GM13977 (cell line): ENCODE measurements around the gene ZBP1.
"Not testable (repeated sequence)": the region's sequence is repeated elsewhere in the genome, so short reads cannot be mapped to it uniquely, and the experiment has no call there.

ENCODE experiments used
- DNase-seq: peaks from one replicate; pipeline ENCODE4 v3.0.0; 2012; ENCODE audit warnings: low spot score
- in situ Hi-C: fragments of 300-500 bp; cut with MboI; formaldehyde crosslinking; loops from one replicate; pipeline ENCODE4 v1.12.0; 2022; ENCODE audit warnings: low sequenced_read_pairs, low pct_unique_long_range_greater_than_20kb, mixed read lengths, inconsistent platforms; ENCODE audit not compliant: unreplicated experiment
- TF ChIP-seq, protein P1 (sequence below): IDR thresholded peaks from 2 replicates; pipeline ENCODE4 v1.5.1; 2012; ENCODE audit warnings: mild to moderate bottlenecking, control low read depth; ENCODE audit not compliant: insufficient read depth; ENCODE audit errors: extremely low read depth, missing control alignments

ZBP1 gene

DNA sequence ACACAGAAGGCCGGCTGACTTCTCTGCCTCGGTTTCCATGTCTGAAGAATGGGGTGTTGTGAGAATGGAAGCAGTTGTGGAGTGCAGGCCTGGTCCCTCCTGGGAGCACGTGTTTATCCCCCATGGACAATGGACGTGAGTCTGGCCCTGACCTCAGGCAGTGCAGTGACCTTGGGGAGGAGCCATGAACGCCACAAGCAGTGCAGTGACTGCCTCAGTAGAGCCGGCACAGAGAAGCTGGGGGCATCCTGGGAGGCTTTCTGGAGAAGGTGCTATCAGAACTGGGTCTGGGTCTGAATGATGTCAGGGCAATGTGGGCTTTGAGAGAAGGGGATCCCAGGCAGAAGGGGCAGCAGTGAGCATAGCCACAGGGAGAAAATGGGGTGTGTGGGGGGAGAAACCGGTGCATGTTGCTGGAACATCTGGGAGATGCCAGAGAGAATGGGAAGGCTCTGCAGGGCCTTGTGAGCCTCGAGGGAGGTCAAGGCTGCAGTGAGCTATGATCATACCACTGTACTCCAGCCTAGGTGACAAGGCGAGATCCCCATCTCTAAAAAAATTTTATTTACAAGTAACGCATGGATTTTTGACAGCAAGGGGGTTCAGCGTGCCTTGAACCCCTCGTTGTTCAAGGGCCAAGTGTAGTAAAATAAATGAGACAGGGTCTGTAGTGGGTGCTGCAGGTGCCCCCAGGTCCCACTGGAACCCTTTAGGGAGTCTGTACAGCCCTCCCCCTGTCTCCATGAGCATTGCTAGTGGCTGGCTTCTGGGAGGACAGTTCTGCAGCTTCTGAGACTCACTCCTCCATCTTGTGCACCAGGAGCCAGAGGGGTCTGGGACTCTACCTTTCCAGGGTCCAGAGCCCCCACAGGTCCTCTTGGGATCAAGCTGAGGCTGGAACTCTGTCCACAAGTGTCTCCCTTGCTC is 27.0 kb upstream of the ZBP1 start:
- DNase-seq = no peak
- in situ Hi-C loops = no loop called here
- TF ChIP-seq, protein P1, sequence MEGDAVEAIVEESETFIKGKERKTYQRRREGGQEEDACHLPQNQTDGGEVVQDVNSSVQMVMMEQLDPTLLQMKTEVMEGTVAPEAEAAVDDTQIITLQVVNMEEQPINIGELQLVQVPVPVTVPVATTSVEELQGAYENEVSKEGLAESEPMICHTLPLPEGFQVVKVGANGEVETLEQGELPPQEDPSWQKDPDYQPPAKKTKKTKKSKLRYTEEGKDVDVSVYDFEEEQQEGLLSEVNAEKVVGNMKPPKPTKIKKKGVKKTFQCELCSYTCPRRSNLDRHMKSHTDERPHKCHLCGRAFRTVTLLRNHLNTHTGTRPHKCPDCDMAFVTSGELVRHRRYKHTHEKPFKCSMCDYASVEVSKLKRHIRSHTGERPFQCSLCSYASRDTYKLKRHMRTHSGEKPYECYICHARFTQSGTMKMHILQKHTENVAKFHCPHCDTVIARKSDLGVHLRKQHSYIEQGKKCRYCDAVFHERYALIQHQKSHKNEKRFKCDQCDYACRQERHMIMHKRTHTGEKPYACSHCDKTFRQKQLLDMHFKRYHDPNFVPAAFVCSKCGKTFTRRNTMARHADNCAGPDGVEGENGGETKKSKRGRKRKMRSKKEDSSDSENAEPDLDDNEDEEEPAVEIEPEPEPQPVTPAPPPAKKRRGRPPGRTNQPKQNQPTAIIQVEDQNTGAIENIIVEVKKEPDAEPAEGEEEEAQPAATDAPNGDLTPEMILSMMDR = no peak

DNA sequence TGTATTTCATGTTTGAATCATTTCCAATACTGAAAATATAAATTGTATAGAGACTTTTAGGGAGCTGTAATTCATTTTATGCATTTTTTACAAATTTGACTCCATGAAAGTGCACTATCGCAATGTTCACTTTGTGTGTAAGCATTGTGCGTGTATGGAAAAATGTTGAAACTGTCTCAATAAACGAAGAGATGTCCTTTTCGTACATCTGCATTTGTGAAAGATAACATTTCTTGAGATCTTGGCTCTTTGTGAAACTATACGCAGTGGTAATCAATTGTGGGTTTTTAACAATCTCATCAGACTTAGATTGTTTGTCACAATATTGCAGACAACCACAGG is 18.6 kb upstream of the ZBP1 start:
- in situ Hi-C loops = no loop called here
- no peak for DNase-seq
- TF ChIP-seq, protein P1 = no peak

DNA sequence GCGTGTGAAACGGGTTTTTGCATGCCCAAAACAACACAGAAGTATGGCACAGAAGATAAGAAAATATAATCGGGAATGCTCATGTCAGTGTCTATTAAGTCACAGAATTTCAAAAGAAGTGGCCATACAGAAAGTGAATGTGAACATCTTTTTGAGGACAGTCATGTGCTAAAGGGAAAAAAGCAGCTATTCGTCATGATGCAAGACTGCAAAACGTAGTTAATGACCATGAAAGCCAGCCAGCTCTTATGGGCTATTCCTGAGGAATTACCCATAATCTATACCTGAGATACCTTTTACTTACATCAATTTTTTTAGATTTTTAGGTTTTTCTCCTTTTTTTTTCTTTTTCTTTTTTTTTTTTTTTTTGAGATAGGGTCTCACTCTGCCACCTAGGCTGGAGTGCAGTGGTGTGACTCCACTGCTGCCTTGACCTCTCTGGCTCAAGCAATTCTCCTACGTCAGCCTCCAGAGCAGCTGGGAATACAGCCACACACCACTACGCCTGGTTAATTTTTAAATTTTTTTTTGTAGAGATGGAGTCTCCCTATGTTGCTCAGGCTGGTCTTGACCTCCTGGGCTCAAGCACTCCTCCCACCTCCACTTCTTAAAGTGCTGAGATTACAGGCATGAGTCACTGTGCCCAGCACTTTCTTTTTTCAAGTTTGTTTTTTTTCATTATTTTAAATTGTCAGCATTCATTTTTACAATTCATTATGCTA is 18.1 kb upstream of the ZBP1 start:
- in situ Hi-C loops = no loop called here
- no peak for DNase-seq
- TF ChIP-seq, protein P1 = no peak

DNA sequence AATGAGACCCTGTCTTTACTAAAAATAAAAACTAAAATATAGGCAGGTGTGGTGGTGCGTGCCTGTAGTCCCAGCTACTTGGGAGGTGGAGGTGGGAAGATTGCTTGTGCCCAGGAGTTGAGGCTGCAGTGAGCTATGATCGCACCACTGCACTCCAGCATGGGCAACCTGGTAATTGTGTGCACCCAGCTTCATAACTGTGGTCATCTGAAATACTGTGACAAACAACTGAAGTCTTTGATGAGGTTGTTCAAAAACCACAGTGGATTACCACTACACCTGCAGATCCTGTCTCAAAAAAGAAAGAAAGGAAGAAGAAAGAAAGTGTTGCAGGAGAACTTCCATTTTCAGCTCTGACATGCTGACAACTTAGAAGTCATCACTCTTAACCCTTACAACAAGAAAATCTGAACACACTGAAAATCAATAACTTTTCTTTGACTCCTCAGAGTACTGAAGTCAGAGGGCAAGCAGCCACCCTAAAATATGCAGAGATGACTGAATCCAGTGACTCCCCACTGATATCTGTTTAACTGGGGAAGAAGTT is 13.8 kb upstream of the ZBP1 start:
- TF ChIP-seq, protein P1 = no peak
- DNase-seq = no peak
- in situ Hi-C loops = no loop called here

DNA sequence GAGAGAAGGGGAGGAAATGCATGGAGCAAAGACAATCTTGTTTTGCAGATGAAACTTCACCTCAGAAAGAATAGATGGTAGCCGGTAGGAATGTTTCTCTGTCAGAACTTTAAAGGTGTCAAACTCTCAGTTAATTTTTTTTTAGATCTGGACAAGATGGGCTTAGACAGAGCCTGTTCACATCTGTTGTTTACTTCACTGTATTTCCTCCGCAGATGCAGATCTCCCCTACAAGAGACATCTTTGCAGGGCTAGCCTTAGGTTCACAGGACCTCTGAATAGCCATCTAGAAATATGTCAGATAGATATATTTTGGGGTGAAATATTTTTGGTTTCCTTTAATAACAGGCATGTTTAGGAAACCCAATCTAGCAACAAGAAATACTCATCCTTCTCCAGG is 12.1 kb upstream of the ZBP1 start:
- TF ChIP-seq, protein P1 = no peak
- DNase-seq = no peak
- in situ Hi-C loops = no loop called here

DNA sequence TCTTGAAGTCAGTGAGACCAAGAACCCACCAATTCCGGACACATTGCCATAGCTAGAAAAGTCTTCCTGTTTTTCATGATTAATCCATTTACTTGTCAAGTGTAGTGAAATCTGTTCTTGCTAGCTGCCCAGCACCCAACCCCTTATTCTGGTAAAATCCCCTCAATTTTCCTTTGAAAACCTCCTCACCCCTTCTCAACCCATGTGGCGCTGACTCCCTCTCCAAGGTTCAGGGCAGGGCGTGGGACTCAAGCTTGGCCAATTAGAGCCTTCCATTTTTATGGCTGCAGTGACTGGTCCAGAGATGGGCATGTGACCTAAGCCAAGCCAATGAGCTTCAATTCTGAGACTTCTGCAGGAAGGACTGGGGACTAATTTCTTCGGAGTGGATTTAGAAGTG is 9.8 kb upstream of the ZBP1 start:
- DNase-seq = no peak
- TF ChIP-seq, protein P1 = no peak
- in situ Hi-C loops = no loop called here

DNA sequence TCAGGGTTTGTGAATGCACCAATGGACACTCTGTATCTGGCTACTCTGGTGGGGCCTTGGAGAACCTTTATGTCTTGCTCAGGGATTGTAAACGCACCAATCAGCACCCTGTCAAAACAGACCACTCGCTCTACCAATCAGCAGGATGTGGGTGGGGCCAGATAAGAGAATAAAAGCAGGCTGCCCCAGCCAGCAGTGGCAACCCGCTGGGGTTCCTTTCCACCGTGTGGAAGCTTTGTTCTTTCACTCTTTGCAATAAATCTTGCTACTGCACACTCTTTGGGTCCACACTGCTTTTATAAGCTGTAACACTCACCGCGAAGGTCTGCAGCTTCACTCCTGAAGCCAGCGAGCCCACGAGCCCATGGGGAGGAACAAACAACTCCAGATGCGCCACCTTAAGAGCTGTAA is 9.3 kb upstream of the ZBP1 start:
- DNase-seq, in situ Hi-C loops: not testable (repeated sequence)

DNA sequence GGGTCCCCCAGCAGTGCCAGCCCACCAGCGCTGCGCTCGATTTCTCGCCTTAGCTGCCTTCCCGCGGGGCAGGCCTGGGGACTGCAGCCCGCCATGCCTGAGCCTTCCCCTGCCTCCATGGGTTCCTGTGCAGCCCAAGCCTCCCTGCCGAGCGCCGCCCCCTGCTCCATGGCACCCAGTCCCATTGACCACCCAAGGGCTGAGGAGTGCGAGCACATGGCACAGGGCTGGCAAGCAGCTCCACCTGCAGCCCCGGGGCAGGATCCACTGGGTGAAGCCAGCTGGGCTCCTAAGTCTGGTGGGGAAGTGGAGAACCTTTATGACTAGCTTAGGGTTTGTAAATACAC is 8.7 kb upstream of the ZBP1 start:
- DNase-seq, in situ Hi-C loops: not testable (repeated sequence)
